ENCODE data around the gene SWI5. TPM values are rescaled to one million over a fixed set of nuclear protein-coding genes. Genes with fewer than 3 reads are reported as not detected.

SWI5 gene
- total RNA-seq, 2 donors from 2014 or later, result 33.4 to 46.9 TPM

- WGBS, 2 experiments (ENCODE audit: insufficient coverage in 1 of 2, insufficient read length in 1 of 2), result 86 to 98% methylated on average over 4 of the region's 7 CpGs
- peaks cover 5% of the 10 kb centered on the region for H3K4me1 Mint-ChIP-seq
These were observed 45.3 kb downstream of the SWI5 start for GRCh38 chr9:128321343-128321742.

GRCh38 chr9:128321879-128322403 is 45.9 kb downstream of the SWI5 start:
- Histone ChIP-seq H3K9me3 (ENCODE audit: control insufficient read depth, low read length) (no peaks in the 10 kb centered on the region), H3K36me3 (ENCODE audit: control insufficient read depth, insufficient read depth, low read length) (peaks cover 21% of the 10 kb centered on the region), H3K4me3 (ENCODE audit: low read length) (peak overlapping the region; percentile 95), H3K9ac (ENCODE audit: extremely low read depth, low read length, poor library complexity, severe bottlenecking) (peak overlapping the region; percentile 72), H3K27me3 (ENCODE audit: control insufficient read depth, insufficient read depth, low read length, poor library complexity, severe bottlenecking) (no peaks in the 10 kb centered on the region), H3K4me1 (ENCODE audit: control insufficient read depth, insufficient read depth, low read length) (no peaks in the 10 kb centered on the region), H3K27ac (ENCODE audit: low read depth, low read length) (no peak overlapping the region)
- Mint-ChIP-seq H3K4me3 (peak overlapping the region; percentile 93), H3K27me3 (ENCODE audit: insufficient read depth) (no peaks in the 10 kb centered on the region), H3K4me1 (peaks cover 5% of the 10 kb centered on the region), H3K36me3 (ENCODE audit: low read depth) (peaks cover 26% of the 10 kb centered on the region), H3K27ac (peak overlapping the region; percentile 98), H3K9me3 (no peaks in the 10 kb centered on the region)
- DNase-seq, result no peak
- no peak for TF ChIP-seq CTCF (conservative IDR thresholded peaks at IDR 0.05)
- WGBS, 2 experiments (ENCODE audit: insufficient coverage in 1 of 2, insufficient read length in 1 of 2), result 1 to 2% methylated on average over 17 to 21 of the region's 21 CpGs

More at GRCh38 chr9:128321343-128321742, 45.3 kb downstream of the SWI5 start:
- H3K9me3 ChIP-seq (ENCODE audit: control insufficient read depth, low read length), result no peaks in the 10 kb centered on the region
- H3K4me1 ChIP-seq (ENCODE audit: control insufficient read depth, insufficient read depth, low read length), result no peaks in the 10 kb centered on the region
- H3K27ac ChIP-seq (ENCODE audit: low read depth, low read length), result no peak overlapping the region
- peaks cover 27% of the 10 kb centered on the region for H3K36me3 ChIP-seq (ENCODE audit: control insufficient read depth, insufficient read depth, low read length)
- Mint-ChIP-seq H3K27me3 (ENCODE audit: insufficient read depth) (no peaks in the 10 kb centered on the region), H3K27ac (no peak overlapping the region), H3K9me3 (no peaks in the 10 kb centered on the region), H3K4me3 (peak overlapping the region; percentile 93), H3K36me3 (ENCODE audit: low read depth) (peaks cover 32% of the 10 kb centered on the region)
- H3K9ac ChIP-seq (ENCODE audit: extremely low read depth, low read length, poor library complexity, severe bottlenecking), result no peak overlapping the region
- peak overlapping the region; percentile 95 for H3K4me3 ChIP-seq (ENCODE audit: low read length)
- H3K27me3 ChIP-seq (ENCODE audit: control insufficient read depth, insufficient read depth, low read length, poor library complexity, severe bottlenecking), result no peaks in the 10 kb centered on the region
- DNase-seq, result no peak
- TF ChIP-seq CTCF (conservative IDR thresholded peaks at IDR 0.05), result no peak

- H3K9me3 Mint-ChIP-seq, result no peaks in the 10 kb centered on the region
- no peaks in the 10 kb centered on the region for H3K27me3 Mint-ChIP-seq (ENCODE audit: insufficient read depth)
- Histone ChIP-seq H3K9me3 (ENCODE audit: control insufficient read depth, low read length) (no peaks in the 10 kb centered on the region), H3K9ac (ENCODE audit: extremely low read depth, low read length, poor library complexity, severe bottlenecking) (peak within 1 kb of the TSS; percentile 72), H3K27ac (ENCODE audit: low read depth, low read length) (peak within 1 kb of the TSS; percentile 93), H3K4me1 (ENCODE audit: control insufficient read depth, insufficient read depth, low read length) (no peaks in the 10 kb centered on the region), H3K36me3 (ENCODE audit: control insufficient read depth, insufficient read depth, low read length) (peaks cover 18% of the 10 kb centered on the region), H3K27me3 (ENCODE audit: control insufficient read depth, insufficient read depth, low read length, poor library complexity, severe bottlenecking) (no peaks in the 10 kb centered on the region), H3K4me3 (ENCODE audit: low read length) (peak within 1 kb of the TSS; percentile 95)
- peaks cover 5% of the 10 kb centered on the region for H3K4me1 Mint-ChIP-seq
- peak within 1 kb of the TSS; percentile 93 for H3K4me3 Mint-ChIP-seq
- H3K27ac Mint-ChIP-seq, result peak within 1 kb of the TSS; percentile 98
- peaks cover 22% of the 10 kb centered on the region for H3K36me3 Mint-ChIP-seq (ENCODE audit: low read depth)
- 0% methylated on average over 42 to 83 of the region's 83 CpGs for WGBS, 2 experiments (ENCODE audit: insufficient coverage in 1 of 2, insufficient read length in 1 of 2)
- TF ChIP-seq CTCF (conservative IDR thresholded peaks at IDR 0.05), result no peak
- peak; percentile 97 for DNase-seq
These were observed 46.5 kb downstream of the SWI5 start, which contains the start of the genes COQ4 and TRUB2 for GRCh38 chr9:128322404-128323211. Gene COQ4, plus strand, starts transcription at chr9:128322839. Its CDS starts 20 bp downstream, at chr9:128322859. Gene TRUB2, minus strand, starts transcription at chr9:128322447. Its CDS starts 39 bp downstream, at chr9:128322408.
